ENCODE results near the gene CCR5.

DNA sequence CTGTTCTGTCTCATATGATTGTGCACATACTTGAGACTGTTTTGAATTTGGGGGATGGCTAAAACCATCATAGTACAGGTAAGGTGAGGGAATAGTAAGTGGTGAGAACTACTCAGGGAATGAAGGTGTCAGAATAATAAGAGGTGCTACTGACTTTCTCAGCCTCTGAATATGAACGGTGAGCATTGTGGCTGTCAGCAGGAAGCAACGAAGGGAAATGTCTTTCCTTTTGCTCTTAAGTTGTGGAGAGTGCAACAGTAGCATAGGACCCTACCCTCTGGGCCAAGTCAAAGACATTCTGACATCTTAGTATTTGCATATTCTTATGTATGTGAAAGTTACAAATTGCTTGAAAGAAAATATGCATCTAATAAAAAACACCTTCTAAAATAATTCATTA lies 5.1 kb downstream of the CCR5 start:
- no peak for TF ChIP-seq CTCF (conservative IDR thresholded peaks at IDR 0.05 in 1 of 2, IDR thresholded peaks at IDR 0.05 in 1 of 2; ENCODE audit: extremely low read depth in 1 of 2, insufficient read depth in 1 of 2, low read depth in 1 of 2, low read length in 2 of 2)
- TF ChIP-seq EZH2 (IDR thresholded peaks at IDR 0.05; ENCODE audit: borderline replicate concordance, low read length): no peak

Measured in mammary epithelial cell (primary cell).